Stimulated activated CD8-positive, alpha-beta memory T cell treated with anti-CD3 and anti-CD28 coated beads, Interleukin-4, amount 100 ng/mL, for 4 hours (primary cell): ENCODE data around the gene RAPGEF1.

Experiments used
- DNase-seq, 2 donors: peaks; one replicate each; pipeline ENCODE4 v3.0.0-alpha.2; 2020; ENCODE audit warnings: low read depth in 2 of 2, low spot score in 1 of 2

Gene RAPGEF1

DNA sequence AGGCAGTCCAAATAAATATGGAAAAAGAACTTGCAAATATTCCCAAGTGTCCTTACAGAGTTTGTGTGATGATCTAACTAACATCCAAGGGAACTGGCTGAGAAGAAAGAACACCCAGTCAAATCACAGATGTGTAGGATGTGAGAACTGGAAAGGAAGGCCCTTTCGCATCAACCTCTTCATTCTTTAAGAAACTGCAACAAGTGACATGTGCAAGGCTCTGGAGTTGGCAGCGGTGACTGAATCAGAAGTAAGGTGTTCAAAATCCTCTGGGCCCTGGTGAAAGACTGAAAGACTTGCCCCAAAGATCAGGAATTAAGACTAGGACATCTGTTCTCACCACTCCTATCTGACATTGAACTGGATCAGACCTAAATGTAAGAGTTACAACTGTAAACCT is 88.7 kb downstream of the RAPGEF1 start:
- DNase-seq: no peak

GRCh38 chr9:131650254-131650653 is 89.6 kb downstream of the RAPGEF1 start:
- no peak for DNase-seq

- no peak for DNase-seq
Measured at GRCh38 chr9:131649646-131650045, 90.2 kb downstream of the RAPGEF1 start.

DNA sequence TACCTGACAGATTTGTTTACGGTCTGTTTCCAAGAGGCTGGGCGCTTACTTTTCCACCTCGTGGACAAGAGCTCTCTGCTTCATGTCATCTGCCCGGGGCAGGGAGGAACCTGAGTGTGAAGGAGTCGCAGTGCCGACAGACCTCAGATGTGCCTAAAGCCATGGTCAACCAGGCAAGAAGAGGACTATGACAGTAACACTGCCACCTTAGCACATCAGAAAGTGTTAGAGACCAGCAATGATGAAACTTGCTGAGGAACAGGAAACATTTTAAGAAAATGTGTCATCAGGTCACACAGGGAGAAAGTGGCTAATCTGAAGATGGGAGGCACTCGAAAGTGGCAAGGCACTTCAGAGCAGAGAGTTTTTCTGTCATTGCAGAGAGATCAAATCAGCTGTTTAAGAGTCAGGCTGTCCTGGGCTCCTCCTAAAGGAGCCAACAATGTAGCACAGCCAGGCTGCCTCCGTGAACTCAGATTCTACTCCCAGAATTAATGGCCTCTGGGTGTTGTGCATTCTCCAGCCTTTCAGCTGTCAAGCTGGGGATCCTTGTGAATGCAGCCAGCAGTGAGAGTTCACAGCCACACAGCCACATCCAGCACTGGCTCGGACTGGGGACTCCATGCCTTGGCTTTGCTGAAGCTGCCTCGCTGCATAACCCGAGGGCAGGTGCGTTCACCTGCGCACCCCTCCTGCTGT is 94.6 kb downstream of the RAPGEF1 start:
- DNase-seq: no peak

DNA sequence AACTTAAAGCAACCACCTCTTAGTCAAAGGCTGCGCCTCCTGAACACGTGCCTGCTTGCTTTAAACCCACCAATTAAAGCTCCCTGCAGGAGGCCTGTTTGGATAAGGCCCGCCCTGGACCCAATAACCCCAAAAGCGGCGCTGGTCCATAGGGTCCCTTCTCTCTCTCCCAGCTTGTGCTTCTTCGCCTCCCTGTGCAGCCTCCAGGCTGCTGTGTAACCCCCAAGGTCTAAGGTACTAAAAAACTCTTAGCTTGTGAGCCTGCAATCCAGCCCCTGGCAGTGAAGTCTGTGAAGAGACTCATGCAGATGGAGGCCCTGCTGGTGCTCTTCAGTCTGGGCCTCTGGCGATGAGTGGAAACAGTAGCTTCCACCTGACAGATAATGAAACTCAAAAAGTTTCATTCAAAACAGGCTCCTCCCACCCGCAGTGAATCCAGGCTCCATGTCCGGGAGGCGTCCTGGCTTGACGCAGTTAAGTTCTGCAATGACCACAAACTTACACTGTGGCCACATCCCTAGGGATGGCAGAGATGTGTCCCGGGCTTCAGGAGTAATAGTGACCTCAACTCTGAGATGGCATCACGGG is 97.3 kb downstream of the RAPGEF1 start:
- DNase-seq: no peak

DNA sequence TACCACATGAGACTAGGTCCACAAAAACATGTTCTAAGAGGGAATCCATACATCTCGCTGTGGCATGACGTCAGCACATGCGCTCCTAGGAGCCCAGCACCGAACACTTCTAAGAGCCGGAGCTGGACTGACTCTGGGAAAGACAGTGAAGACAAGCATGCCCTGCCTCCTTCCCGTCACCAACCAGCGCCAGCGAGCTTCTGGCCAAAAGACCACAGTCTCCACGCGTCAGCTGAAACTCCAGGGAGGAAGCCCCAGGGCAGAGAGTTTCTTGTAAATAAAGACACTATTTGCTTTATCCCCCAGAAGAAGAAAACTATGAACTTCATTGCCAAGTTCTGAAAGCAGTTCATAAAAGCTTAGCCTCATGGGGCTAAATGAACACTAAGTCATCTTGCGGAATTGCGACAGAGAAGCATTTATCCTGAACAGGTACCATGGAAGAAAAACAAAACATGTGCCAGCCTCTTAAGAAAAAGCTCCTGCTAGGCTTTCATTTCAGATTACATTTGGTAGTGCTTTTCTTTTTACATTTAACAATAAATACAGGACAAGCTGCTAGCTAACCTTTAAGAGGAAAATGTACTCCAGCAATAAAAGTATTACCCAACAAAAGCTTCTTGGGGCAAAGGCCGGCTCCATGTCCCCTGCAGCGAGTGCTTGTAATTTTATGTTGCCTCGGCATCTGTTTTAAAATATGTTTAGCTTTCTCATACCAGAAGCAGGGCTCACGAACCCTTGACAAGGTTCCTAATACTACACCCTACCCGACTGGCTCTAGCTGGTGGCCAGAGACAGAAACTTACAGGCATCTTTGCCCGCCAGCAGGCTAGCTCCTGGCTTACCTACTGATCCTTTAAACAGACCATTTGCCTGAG is 98.0 kb downstream of the RAPGEF1 start:
- DNase-seq: no peak

DNA sequence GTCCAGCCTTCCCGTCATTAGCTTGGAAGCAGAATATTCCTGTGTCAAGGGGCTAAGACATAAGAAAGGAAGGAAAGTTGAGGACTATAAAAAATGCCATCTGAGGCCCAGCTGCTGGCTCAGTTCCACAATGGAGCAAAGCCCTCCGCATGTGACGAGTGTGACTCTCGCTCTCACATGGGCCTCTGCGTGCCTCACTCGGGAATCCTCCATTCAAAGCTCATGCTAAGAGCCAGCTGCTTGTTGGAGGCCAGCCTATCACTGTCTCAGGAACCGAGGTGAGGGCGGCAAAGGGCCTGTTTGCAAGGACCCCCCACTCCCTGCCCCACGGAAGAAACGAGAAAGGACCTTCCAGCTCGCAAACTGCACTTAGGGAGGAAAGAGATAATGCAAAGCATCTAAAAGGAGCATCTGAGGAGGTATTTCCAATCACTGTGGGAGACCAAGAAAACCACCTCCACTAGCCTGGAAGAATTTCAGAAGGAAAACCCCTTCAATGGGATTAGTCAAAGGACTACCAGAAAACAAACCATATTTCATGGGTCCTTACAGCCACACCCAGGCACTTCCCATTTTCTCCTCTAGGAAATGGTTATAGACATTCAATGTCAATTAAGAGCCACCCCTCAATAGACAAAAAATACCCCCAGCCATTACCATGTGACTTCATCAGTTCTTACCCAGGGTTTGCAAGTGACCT is 99.3 kb downstream of the RAPGEF1 start:
- DNase-seq: no peak

DNA sequence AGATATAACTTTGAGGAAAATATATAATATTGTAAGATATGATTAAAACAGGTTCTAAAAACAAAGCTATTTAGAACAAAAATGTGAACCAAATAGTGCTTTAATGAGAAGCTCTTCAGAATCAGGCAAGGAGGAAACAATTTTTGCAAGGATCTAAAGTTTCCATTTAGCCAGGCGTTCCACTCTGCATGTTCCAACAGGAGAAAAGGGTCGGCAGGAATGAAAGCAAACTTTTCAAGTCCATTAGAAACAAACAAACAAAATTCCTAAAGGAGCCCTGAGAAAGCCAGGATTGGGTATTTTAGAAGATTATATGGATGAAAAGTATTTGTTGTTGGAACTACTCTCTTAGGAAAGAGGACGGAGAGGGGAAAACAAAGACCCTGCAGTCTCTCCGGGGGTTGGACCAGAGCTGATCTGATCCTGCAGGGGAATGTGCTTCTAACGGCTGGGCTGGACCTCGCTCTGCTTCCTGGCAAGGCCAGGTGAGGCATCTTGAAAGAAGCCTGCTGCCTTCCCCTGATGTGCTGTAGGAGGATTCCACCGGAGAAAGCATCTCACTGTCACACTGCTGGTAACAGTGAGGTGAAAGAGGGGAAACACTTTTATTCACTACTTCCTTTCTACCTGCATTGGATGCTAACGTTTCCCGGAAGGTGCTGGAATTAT is 100.0 kb downstream of the RAPGEF1 start:
- DNase-seq: no peak

GRCh38 chr9:131636593-131636992 is 103.3 kb downstream of the RAPGEF1 start:
- no peak for DNase-seq

DNA sequence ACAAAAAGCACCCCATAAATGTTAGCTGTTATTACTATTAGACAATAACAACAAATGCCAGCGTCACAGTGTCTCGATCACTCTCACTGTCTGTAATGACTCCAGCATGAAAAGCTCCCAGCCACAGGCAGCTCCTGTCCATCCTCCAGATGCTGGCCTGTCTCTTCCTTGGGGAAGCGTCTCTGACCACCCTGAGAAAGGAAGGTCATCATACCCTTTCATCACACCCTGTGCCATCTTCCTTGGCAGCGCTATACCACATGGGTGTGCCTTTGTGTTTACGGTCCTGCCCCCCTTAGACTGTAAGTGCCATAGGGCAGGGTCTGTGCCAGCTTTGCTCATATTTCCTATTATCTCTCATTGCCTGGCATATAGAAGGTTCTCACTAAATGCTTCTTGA is 104.0 kb downstream of the RAPGEF1 start:
- DNase-seq: no peak

GRCh38 chr9:131635285-131635684 is 104.6 kb downstream of the RAPGEF1 start:
- DNase-seq: peak; percentile 33 to 68

GRCh38 chr9:131633491-131634031 is 106.3 kb downstream of the RAPGEF1 start:
- DNase-seq: no peak

GRCh38 chr9:131631306-131631705 is 108.6 kb downstream of the RAPGEF1 start:
- no peak for DNase-seq

DNA sequence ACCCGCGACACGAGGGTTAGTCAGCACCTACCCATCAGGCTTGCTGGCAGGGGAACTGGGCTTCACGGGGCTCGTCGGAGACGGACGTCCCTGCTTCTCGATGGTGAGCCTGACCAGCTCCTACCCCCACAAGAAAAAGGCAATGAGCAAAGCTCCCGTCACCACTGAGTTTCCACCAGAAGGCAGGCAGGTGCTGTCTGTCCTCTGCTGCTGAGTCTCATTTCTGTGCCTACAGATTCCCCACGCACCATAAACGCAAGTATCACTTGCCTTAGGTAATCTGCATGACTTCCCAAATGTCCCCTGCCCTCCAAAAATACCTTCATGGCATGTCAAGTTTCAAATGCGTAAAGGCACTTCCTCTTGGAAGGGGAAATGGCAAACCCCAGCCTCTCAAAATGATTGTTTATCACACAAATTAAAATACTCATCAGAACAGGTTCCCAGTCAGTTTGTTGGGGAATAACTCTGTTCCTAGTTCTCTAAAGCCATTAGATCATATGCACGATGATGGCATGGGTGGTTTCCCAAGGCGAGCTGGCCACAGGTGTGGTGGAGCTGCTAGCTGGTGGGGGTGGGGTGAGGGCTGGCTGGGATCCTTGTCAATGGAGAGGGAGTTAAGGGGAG is 109.6 kb downstream of the RAPGEF1 start:
- DNase-seq: no peak

DNA sequence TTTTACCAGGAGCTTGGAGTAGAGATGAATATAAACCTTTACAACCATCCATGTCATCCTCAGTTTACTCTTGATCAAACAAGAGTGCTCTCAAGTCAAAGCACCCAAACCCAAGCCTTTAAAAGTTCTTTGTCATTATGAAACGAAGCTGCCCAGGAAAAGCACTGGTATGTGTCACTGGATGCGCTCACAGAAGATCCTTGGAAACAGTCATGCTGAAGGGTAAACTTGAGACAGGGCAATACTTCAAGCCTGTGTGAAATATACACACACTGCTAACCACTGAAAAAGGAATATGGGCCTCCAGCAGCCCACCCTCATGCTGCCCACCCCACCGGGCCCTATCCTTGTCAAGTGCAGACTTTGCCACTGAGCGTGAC is 110.1 kb downstream of the RAPGEF1 start:
- no peak for DNase-seq

DNA sequence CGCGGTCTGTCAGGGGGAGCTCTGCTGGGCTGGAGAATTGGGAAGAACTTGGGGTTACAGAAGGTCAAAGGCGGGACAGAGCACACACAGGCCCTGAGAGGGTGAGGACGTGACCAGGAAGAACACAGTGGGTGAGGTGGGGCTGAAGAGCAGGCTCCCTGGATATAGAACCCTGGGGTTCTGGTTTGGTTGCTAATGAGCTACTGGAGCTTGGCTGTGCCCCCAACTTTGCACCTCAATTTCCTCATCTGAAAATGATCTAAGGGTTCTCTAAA is 110.7 kb downstream of the RAPGEF1 start:
- DNase-seq: no peak

DNA sequence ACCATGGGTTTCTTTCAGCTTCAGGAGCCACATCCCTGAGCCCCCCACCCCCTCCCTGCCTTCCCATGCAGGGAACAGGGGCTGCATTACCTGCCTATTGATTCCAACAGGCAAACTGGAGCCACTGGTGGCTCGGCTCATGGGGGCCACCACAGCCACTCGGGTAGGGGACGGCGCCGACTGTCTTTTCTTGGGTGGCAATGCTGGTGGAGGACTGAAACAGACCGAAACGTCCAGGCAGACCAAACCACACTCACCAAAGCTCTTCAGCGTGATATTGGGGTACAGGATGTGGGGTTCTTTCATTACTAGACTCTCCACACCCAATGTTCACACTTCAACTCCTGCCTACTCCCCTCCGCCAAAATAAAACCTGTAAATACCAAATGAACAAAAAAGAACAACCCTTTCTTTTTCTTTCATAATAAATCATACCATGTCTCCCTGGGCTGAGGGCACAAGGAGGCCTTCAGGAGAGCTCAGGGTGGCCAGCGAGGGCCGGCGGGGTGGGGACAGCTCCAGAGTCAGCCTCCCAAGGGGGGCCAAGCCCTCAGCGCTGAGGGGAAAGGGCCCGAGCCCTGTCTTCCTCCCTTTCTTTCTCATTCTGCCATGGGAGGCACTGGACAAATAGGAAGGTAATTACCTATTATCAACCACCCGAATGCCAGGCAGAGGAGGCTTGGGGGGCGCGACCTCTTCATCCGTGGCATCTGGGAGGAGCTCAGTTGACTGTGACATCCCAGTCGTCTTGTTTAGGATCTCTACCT is 111.2 kb downstream of the RAPGEF1 start:
- no peak for DNase-seq

GRCh38 chr9:131627648-131628458 is 112.0 kb downstream of the RAPGEF1 start:
- DNase-seq: peak in 1 of 2 donors; percentile 57

- DNase-seq: no peak
Measured at GRCh38 chr9:131627326-131627647, 112.6 kb downstream of the RAPGEF1 start.
